Measurements from ENCODE around the gene ARHGAP22.
A peak's percentile ranks its signal among the peaks of the same experiment; 100 is the strongest.

ARHGAP22 gene

GRCh38 chr10:48608279-48608681 is 3.4 kb upstream of the ARHGAP22 start:
- DNase-seq (ENCODE audit: low read depth in 2 of 3, low spot score in 1 of 3), result peak; percentile 9 to 27 (median 15)

DNA sequence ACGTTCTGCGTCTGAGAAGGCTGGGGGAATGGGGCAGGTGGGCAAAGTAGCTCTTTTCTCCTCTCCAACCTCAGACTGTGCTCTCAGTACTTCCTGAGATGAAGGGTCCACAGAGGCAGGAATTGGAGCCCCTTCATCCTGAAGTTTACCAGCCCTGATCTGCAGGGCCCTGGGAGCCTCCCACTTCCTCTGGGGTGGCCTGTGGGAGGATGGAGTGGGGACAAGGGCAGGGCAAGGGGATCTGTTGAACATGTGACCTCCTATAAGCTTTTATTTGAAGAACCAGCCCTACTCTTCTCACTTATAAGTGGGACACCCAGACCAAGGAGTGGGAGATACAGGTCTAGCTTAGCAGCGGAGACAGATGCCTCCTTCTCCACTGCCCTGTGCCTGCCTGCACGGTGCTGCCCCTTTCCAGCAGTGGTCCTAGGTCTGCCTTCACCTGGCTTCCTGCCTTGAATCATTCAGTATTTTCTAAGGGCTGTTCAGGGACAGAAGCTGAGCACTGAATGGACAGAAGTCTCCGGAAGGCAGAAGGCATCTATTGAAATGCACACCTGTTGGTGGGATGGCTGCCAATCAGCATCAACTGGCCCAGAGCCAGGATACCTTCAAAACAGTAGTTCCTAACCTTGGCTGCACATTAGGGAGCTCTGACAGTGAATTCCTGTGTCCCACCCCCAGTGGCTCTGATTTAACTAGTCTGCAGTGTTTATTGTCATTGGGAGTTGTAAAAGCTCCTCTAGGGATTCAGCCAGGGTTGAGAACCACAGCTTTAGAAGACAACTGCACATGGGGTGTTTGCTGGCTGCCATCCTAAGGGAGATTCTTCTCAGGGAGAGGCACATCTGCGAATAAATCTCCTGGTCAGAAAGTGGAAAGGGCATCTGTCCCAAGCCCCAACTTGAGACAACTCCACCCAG is 2.7 kb upstream of the ARHGAP22 start:
- DNase-seq (ENCODE audit: low read depth in 2 of 3, low spot score in 1 of 3), result no peak

DNA sequence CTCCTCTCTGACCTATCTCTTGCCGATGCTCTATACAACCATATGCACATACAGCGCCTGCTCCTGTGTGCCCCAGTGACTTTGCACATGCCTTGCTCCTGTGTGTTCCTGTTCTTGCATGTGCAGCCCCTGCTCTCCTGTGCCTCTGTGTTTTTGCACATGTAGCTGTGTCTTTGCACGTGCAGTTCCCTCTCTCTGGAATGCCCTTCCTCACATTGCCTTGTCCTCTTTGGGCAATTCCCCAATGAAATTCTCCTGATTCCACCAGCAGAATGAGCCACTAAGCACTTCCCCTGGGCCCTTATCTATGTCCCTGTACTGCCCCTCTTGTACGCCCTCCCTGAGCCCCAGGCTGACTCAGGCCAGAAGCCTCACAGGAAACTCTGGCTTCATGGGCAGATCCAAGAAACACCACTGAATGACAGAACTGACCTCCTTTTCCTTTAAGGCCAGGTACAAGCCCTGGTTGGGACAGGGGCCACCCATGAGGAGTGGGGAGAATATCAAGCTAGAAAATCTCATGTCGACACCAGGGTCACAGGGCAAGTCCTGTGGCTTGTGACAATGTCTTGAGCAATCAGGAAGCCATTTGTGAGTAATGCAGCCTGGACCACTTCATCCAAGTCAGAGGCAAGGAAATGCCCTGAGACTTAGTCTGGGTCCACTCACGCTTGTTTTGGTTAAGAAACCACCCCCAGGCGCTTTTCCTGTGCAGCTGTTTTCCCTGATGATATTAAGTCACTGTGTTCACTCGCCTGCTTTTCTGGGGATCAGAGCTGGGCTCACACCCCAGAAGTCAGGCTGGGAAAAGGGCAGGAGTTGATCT is 1.9 kb upstream of the ARHGAP22 start:
- no peak for DNase-seq (ENCODE audit: low read depth in 2 of 3, low spot score in 1 of 3)

DNA sequence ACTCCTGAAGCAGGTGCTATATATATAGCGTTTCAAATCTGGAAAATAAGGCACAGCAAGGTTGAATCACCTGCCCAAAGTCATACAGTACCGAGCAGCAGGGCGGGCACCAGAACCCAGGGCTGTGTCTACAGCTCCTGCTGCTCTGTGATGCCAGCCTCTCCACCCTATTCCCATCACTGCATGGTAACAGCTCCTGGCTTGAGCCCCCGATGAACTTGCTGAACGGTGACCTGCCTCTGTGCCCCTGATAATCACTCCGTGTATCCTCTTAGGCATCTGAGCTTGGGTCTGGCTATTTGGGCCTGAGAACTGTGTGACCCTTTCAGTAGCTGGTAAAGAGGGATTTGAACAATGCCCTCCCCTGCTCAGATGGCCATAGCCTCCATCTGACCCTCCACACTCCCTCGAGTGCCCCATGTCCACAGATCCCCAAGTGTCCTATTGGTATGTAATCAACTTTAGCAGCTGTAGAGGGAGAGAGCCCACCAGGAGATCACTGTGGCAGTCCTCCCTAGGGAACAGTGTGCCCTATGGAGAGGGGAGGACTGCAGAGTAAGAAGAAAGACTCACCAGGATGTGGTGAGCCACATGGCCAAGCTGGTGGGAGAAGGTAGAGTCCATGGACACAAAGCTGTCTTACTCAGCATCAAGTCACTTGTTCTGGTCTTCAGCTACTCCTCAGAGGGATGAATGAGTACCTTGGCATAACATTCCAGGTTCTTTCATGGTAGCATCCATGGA is 1.1 kb upstream of the ARHGAP22 start:
- no peak for DNase-seq (ENCODE audit: low read depth in 2 of 3, low spot score in 1 of 3)

- no peak for DNase-seq (ENCODE audit: low read depth in 2 of 3, low spot score in 1 of 3)
Observed at GRCh38 chr10:48604039-48604990, 558 bp downstream of the ARHGAP22 start.

DNA sequence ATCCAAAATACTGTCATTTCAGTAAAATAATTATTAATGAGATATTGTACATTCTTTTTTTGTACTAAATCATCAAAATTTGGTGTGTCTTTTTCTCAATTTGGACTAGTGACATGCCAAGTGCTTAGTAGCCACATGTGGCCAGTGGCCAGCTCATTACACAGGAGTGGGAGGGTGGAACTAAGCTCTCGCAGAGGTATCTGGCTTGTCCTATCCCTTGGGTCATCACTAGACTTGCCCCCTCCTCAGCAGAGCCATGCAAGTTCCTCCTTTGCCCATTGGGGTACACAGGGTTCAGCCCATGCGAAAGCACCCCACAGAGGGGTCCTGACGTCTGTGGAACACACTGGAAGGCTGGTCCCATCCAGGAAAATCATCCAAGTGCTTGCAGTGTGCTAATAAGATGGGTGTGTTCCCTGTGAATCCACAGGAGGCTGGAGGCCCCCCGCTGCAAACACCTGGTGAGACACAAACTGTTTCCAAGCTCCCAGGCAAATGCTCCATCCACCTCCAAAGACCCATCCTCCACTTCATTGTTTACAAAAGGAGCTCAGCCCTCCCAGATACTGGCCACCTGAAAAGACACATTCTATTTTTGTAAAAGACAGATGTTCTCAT is 1.3 kb downstream of the ARHGAP22 start:
- DNase-seq (ENCODE audit: low read depth in 2 of 3, low spot score in 1 of 3), result no peak

- DNase-seq (ENCODE audit: low read depth in 2 of 3, low spot score in 1 of 3), result no peak
Observed at GRCh38 chr10:48602401-48603135, 2.3 kb downstream of the ARHGAP22 start.

DNA sequence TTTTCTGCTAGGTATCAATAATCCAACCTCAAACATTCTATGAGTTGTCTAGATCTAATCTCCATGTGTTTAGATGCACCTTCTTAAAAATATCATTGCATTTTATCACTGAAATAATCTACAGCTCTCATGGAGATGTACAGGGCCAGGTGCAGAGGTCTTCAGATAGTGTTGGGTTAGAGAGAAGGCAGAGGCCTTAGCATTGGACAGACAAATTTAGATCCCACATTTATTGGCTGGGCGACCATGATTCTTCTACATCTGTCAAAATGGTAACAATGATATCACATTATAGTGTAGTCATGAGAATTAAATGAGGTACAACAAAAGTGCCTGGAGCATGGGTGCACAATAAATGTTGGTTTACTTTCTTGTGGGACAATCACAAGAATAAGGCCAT is 3.1 kb downstream of the ARHGAP22 start:
- DNase-seq (ENCODE audit: low read depth in 2 of 3, low spot score in 1 of 3), result no peak

DNA sequence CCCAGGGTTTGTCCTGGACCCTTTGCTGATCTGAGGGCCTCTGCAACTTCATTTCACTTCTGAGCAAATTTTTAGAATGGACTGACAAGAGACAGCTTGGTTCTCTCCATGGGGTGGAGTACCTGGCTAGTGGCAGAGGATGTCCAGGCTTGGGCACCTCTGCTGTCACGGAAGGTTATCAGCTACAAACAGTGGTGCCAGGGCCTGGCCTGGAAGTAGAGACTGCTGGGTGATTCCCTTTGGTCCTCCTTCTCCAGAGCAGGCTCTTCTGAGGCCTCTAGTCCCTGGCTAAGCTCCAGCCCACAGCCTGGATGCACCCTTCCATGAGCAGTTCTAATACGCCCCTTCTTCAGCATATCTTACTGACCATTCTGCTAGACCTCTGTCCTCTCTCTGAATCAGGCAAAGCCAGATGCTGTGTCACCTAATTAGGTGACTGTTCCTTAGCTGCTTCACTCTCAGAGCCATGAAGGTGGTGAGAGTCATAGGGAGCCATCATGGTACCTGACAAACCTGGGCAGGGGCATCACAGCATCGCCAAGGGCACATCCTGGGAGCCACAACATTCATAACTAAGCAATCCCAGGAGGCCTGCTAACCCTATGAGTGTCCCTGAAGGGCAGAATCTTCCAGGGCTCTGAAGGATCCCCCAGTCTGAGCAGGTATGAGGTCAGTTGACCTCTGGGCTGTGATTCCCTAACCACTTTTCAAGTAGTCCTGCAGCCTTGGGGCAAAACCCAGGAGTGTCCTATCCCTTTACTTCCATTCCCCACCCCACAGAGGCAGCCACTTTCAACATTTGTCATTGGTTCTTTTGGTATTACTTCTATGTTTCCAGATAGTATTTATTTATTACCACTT is 4.0 kb downstream of the ARHGAP22 start:
- DNase-seq (ENCODE audit: low read depth in 2 of 3, low spot score in 1 of 3), result no peak

GRCh38 chr10:48599830-48600134 is 5.1 kb downstream of the ARHGAP22 start:
- DNase-seq (ENCODE audit: low read depth in 2 of 3, low spot score in 1 of 3), result no peak

DNA sequence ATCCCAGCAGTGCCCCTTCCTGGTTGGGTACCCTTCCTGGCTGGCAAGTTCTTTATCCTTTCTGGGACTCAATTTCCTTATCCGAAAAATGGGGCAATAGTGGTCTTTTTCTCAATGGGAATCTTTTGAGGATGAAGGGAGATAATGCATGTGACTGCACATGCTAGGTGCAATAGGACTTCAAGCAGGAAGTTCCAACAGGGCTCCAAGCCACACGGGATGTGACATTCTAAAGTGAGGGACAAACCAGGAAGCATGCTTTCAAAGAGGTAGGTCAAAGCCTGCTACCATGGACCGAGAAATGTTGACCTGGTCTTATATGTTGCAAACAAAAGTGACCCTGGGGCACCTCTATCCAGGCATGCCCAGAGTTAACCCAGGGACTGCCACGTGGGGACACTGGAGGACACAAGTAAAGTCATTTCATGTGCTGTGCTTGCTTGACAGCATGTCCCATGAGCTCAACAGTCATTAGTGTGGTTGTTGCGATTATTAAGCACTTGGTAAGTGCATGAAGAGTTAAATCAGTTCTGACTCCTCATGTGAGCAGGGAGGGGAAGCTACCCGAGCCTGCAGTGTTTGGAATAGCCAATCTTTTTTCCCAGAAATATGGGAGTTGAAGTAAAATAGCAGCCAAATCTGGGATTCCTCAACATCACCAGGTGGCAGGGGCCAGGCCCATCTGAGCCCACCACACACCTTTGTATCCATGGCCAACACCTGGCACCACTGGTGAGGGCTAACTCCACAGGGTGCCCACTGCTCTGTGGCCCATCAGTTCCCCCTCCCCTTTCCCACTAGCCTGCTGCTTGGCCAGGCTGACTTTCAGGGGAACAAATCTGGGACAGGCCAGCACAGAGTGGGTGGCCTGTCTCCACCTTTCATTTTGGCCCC is 5.7 kb downstream of the ARHGAP22 start:
- DNase-seq (ENCODE audit: low read depth in 2 of 3, low spot score in 1 of 3), result no peak

- no peak for DNase-seq (ENCODE audit: low read depth in 2 of 3, low spot score in 1 of 3)
Observed at GRCh38 chr10:48598243-48598935, 6.5 kb downstream of the ARHGAP22 start.

DNA sequence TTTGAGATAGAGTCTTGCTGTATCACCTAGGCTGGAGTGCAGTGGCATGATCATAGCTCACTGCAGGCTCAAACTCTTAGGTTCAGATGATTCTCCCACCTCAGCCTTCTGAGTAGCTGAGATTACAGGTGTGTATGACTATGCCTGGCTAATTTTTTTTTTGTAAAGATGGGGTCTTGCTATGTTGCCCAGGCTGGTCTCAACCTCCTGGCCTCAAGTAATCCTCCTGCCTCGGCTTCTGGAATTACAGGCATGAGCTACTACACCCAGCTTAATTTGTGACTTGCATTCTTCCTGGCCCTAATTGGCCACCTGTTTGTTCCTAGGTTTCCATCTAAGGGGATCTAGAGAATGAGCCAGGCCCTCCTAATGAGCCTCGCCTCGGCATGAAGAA is 9.3 kb downstream of the ARHGAP22 start:
- DNase-seq (ENCODE audit: low read depth in 2 of 3, low spot score in 1 of 3), result no peak

DNA sequence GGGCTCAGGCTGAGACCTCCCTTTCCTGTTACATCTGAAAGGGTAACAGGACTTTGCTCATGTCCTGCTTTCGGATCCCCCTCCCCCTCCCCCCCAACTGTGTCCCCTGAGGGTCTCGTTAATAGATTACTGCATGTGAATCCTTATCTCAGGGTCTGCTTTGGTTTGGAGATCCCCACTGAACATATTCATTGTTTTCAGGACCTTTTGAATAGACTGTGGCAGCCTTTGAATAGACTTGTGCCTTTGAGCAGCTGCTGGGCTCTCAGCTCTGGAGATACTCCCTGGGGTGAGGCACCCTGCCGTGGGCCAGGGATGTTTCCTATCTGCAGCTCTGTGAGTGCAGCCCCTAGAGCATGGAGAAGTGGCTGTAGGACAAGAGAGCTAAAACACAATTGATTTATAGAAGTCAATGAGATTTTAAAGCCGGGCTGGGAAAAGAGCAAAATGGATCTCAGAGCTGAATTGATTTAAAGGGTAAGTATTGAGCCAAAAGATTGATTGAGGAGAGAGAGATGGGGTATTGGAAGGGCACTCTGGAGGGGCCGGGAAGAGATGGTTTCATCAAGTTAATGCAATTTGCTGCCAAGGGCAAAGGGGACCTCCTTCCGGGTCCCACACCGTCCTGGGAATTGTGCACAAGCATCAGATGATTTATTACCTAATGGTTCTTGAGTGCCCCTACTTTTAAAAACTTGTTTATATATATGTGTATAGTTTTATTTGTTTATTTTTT is 9.9 kb downstream of the ARHGAP22 start:
- no peak for DNase-seq (ENCODE audit: low read depth in 2 of 3, low spot score in 1 of 3)

DNA sequence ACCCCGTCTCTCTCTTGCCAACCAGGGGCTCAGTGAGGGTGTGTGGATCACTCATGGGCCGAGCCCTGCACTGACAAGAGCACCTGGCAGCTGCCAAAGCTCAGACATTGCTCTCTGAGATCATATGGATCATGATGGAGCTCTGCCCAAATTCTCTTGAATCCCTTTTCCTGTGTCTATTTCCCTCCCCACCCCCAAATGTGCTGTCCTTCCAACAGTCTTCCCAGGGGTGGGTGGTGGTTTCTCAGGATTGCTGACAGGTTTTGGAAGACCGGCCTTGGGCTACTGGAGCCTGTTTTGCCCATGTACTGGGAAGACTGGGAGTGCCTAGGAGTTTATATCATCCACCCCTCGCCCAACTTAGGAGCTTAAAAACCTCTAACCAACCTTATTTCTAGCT is 10.5 kb downstream of the ARHGAP22 start:
- no peak for DNase-seq (ENCODE audit: low read depth in 2 of 3, low spot score in 1 of 3)

DNA sequence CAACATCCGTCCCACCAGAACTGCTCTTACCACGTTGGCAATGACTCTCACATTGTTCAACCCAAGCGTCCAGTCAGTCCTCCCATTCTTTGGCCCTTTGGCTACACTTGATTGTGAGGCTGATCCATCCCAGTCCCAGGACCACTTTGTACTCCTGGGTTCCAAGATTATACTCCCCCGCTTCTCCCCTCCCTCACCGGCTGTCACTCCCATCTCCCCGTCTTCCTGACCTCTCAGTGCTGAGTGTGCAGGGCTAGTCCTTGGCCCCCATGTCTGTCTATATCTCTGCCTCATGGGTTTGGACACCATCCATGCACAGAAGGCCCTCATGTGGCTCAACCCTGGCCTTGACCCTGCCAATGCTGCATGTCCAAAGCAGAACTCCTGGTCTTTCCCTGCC is 12.5 kb downstream of the ARHGAP22 start:
- DNase-seq (ENCODE audit: low read depth in 2 of 3, low spot score in 1 of 3), result no peak

Data from stimulated activated CD4-positive, alpha-beta T cell treated with anti-CD3 and anti-CD28 coated beads, Interleukin-12 subunit alpha, Interleukin-12 subunit beta, amount 100 ng/mL, for 48 hours (primary cell).